Limb (tissue), 2 donors: ENCODE data around the gene KRTAP9-4.
"Not testable (repeated sequence)": the region's sequence is repeated elsewhere in the genome, so short reads cannot be mapped to it uniquely, and the experiment has no call there.

ENCODE experiments used
- DNase-seq, 2 donors: peaks; one replicate each; pipeline ENCODE4 v3.0.0-alpha.2; 2016; ENCODE audit errors: extremely low spot score in 2 of 2

The KRTAP9-4 gene

DNA sequence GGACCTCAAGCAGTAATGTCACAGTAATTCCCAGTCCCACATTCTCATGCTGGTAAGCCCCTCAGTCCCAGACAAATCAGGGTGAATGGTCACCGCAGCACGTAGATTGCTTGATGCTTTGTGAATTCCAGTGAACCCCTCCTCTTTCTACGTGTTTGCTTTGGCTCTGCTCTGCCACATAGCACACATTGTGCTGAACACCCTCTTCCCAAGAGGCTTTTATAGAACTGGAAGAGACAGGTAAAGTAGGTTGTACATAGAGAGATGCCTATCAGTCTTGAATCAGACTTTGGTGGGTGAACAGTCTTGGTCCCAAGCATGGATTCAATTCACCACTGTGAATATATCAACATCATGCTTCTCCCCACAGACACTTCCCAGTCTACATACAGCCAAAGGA lies 15.1 kb downstream of the KRTAP9-4 start:
- no peak for DNase-seq

GRCh38 chr17:41265078-41265477 lies 15.6 kb downstream of the KRTAP9-4 start, which contains the start of gene KRTAP9-6:
KRTAP9-6 (plus strand) TSS chr17:41265378; CDS start chr17:41265378, 0 bp downstream.
- no peak for DNase-seq

DNA sequence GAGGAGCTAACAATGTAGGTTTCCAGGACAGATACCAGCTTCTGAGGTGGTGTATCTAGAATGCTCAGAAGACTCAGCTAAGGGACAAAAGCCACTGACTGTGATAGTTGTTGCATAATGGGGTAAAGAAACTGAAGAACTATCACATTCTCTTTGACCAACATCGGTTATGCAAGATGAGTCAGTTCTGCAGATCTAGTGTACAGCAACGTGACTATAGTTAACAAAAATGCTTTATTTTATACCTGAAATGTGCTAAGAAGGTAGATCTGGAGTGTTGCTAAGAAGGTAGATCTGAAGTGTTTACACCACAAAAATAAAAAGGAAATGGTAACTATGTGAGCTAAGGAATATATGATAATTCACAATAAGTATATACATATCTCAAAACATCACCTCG lies 18.2 kb downstream of the KRTAP9-4 start:
- DNase-seq = no peak

DNA sequence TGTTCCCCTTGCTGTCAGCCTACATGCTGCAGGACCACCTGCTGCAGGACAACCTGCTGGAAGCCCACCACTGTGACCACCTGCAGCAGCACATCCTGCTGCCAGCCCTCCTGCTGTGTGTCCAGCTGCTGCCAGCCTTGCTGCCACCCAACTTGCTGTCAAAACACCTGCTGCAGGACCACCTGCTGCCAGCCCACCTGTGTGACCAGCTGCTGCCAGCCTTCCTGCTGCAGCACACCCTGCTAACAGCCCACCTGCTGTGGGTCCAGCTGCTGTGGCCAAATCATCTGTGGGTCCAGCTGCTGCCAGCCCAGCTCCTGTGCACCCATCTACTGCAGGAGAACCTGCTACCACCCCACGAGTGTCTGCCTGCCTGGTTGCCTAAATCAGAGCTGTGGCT lies 21.8 kb downstream of the KRTAP9-4 start:
- DNase-seq = not testable (repeated sequence)

- no peak for DNase-seq
These were observed 22.4 kb downstream of the KRTAP9-4 start for GRCh38 chr17:41271858-41272257.

- not testable (repeated sequence) for DNase-seq
These were observed 26.2 kb downstream of the KRTAP9-4 start, which contains the start of gene KRTAP9-7 for GRCh38 chr17:41275648-41276190. KRTAP9-7 (plus strand) TSS chr17:41275698; CDS start chr17:41275698, 0 bp downstream.

DNA sequence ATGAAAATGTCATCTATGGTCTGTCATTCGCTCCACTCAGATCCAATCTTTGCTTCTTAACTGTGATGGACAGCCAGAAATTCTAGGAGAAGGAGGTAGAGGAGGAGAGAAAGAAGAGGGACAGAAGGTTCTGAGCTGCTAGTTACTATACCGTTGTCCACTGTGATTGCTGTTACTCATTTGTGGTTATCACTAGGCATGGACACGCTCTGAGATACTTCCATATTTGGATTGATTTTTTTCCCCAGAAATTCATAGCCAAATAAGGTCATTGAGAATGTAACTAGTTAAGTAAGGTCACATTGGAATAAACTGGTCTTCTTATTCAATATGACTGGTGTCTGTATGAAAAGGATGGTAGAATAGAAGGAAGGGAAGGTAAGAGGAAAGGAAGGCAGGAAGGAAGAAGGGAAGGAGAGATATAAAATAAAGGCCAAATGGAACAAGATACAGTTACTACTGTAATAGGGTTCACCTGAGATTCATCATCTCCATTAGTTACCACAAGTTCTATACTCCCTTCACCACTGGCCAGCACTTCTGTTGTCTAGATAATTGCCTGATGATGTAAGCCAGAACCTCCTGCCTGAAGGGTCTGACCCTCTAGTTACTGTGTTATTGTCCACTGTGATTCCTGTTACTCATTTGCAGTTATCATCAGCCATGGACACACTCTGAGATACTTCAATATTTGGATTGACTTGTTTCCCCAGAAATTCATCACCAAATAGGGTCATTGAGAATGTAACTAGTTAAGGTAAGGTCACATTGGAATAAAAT lies 28.9 kb downstream of the KRTAP9-4 start:
- DNase-seq = no peak

GRCh38 chr17:41284043-41284442 lies 34.6 kb downstream of the KRTAP9-4 start:
- peak in 1 of 2 donors; percentile 3 for DNase-seq

- no peak for DNase-seq
These were observed 35.1 kb downstream of the KRTAP9-4 start for GRCh38 chr17:41284546-41284945.

DNA sequence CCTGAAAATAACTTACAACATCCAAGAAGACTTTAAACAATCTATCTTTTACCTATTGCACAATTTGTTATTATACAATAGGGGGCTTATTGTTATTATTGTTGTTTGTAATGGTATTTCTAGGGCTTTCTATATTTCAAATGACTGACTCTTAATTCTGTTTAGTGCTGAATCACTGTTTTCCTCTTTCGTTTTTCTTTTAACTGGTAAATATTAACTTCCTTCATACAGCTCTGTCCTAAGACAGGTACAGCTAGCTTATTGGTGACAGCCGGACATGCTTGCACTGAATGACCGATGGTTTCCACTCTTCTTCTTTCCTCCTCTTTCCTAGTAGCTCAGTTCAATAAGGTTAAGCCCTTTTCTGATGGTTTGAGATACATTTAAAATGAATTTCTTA lies 37.6 kb downstream of the KRTAP9-4 start:
- DNase-seq = no peak

GRCh38 chr17:41294016-41294415 lies 44.5 kb downstream of the KRTAP9-4 start:
- DNase-seq = no peak

GRCh38 chr17:41296846-41297245 lies 47.4 kb downstream of the KRTAP9-4 start:
- peak in 1 of 2 donors; percentile 10 for DNase-seq

- DNase-seq = no peak
These were observed 49.1 kb downstream of the KRTAP9-4 start for GRCh38 chr17:41298458-41299135.
